ENCODE results near the gene CABLES1.
"Not testable (repeated sequence)": the region's sequence is repeated elsewhere in the genome, so short reads cannot be mapped to it uniquely, and the experiment has no call there.

CABLES1 gene

DNA sequence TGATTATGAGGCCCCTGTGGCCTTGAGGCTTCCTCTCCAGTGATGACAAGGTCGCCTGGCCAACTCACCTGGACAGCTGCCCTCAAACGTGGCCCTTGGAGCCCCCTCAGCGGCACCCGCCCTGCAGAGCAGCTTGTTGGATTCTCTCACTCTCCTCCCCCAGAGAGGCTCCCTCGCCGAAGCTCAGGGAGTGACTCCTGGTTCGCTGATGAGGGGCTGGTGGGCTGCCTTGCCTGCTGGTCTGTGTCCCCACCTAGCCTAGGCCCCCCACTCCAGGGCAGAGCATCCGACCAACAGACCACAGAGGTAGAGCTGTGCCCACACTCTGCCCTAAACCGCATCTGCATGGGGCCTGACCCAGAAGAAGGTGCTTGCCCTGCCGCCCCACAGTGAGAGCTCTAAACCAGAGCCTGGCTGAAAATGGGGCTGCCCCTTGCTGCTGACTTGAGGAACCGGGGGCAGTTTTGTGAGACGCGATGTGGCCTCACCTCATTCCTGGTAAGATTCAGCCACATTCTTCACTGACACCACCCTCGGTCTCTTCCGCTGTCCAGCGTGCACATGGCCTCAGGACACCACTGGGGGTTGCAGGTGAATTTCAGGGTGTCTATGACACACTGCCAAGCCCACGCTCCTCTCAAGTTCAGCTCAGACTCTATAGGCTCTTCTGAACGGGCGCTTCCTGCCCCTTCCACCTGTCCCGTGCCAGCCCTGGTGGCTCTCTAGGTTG, 131.6 kb downstream of the CABLES1 start:
- DNase-seq (ENCODE audit: low spot score), result no peak

DNA sequence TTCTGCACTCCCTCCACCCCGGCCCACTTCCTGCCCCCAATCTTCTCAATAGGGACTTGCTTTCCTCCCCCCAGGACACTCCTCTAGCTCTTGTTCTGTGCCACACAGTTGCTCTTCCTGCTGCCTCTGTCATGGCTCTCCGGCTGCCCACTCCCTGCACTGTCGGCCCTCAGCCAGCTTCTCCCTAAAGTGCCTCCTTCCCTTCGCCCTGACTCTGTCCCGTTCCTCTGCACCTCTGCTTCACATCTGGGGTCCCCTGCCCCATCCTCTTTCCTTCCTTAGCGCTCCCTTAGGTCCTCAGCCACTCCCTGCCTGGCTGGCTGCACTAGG, 132.1 kb downstream of the CABLES1 start:
- no peak for DNase-seq (ENCODE audit: low spot score)

DNA sequence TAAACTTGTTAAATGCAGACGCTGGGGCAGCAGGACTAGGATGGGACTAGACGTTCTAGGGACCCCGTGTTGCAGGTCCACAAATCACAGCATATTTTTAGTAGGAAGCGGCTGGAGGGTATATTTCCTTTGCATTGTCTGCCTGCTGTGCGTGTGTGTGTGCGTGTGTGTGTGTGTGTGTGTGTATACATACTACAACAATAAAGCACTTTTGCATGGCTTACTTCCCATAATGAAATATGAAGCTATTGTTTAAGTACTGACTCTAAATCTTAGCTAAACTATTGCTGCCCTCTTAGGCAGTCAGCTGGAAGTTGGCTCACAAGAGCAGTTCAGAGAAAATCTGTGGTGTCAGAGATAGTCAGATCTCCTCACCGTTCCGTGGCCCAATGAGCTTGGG, 133.4 kb downstream of the CABLES1 start:
- no peak for DNase-seq (ENCODE audit: low spot score)

DNA sequence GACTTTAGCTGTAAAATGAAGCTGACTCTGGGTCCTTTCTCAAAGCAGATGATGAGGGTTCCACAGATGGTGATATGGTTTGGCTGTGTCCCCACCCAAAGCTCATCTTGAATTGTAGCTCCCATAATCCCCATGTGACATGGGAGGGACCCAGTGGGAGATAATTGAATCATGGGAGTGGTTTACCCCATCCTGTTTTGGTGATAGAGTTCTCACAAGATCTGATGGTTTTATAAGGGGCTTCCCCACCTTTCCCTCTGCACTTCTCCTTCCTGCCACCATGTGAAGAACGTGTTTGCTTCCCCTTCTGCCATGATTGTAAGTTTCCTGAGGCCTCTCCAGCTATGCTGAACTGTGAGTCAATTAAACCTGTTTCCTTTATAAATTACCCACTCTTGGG, 133.8 kb downstream of the CABLES1 start:
- DNase-seq (ENCODE audit: low spot score), result not testable (repeated sequence)

DNA sequence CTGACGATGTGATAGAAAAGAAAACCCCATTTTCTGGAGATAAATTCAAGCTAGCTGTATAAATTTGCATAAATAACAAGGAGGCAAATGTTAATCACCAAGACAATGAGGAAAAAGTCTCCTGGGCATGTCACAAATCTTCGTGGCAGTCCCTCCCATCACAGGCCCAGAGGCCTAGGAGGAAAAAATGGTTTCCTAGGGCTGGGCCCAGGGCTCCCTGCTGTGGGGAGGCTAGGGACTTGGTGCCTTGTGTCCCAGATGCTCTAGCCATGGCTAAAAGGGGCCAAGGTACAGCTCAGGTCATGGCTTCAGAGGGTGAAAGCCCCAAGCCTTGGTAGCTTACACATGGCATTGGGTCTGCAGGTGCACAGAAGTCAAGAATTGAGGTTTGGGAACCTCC, 134.6 kb downstream of the CABLES1 start:
- no peak for DNase-seq (ENCODE audit: low spot score)

DNA sequence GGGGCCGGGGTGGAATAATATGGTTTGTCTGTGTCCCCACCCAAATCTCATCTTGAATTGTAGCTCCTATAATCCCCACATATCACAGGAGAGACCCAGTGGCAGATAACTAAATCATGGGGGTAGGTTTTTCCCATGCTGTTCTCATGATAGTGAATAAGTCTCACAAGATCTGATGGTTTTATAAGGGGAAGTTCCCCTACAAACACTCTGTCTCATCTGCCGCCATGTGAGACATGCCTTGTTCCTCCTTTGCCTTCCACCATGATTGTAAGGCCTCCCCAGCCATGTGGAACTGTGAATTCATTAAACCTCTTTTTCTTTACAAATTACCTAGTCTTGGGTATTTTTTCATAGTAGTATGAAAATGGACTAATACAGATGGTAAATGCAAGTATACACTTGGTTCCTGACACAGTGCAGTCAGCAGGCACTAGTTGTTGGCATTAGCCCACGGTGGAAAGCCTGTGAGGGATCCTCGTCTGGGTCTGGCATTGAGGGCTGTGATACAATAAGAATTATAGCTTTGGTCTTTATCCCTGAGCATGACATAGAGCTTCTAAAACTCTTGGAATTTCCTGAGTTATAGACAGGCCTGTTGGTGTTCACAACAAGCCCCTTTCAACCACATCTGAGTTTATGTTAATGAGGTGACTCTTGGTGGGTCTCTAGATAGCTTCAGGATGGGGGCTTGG, 135.8 kb downstream of the CABLES1 start:
- DNase-seq (ENCODE audit: low spot score), result no peak

DNA sequence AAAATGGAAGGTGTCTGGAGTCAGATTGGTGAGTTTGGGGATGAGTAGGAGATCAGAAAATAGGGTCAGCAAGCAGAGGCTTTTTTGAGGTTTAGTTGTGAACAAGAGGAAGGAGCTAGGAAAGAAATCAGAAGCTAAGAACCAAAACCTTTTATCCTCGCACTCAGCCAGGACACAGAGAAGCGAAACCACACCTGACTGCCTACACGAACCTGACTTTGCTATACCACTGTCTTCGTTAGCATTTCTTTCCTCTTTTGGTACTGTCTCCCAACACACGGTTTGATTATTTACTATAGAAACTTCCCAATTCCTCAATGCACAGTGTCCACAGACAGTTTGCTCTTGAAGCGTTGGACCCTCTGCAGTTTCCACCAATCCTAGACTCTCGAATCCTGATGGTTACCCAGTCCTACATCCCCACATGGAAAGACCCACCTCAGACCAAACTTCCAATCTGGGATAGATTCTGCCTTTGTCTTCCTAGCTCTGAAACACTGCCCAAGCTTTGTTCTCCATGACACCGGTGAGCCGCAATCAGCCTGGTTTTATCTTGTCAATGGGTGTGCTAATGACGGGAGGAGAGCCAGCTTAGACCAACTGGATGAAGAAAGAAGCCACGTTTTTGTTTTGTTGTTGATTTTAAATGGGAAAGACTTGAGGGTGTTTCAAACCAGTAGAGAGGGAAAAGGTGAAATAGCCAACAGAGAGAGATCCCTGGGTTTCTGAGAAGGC, 137.4 kb downstream of the CABLES1 start:
- no peak for DNase-seq (ENCODE audit: low spot score)

DNA sequence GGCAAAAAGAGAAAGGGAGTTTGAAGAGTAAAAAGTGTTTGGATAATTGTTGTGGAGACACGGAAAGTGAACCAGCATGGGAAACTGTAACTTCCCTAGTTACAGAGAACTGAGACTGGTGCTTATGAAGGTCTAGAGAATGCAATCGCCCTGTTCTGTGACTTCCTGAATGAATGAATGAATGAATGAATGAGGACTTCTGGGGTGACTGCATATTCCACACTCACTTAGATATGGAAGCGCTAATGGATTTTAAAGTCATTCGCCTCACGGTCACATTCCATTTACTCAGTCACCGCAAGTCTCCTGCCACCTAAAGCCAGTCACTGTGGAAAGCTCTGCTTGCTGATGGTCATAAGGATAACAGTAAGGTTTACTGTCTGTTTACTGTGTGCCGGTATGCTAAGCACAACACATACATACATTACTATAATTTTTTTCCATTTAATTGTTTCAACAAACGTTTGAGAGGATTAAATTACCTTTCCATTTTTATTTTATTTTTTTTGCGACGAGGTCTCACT, 138.2 kb downstream of the CABLES1 start:
- no peak for DNase-seq (ENCODE audit: low spot score)

DNA sequence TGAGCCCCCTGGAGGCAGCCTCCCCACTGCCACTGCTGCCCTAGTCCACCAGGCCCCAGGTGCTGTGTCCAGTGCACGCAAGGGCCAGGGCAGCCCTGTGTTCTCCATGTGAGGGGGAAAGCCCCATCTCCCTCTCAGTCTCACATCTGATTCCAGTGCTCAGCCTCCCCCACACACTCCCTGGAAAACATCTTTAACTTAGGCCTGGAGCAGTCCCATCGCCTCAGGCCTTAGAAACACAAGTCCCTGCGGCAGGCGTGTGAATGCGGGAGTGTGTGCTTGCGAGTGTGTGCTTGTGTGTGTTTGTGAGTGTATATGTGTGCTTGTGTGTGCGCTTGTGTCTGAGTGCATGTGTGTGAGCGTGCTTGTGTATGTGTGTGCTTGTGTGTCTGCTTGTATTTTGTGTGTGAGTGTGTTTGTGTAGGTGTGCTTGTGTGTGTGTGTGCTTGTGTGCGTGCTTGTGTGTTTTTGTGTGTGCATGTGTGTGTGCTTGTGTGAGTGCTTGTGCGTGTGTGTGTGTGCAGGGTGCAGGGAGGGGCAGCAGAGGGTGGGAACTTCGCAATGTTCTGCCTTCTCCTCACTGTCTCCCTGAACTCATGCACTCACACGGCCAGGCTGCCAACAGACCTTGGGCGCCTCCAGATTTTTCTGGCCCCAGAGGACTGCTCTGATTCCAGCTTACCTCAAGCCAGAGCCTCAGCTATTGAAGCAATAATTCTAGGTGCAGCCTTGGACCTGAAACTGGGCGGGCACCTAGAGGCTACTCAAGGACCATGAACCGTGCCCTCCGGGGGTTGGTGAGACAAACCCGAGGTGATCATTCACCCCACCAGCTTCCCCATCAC, 139.6 kb downstream of the CABLES1 start:
- DNase-seq (ENCODE audit: low spot score), result no peak

DNA sequence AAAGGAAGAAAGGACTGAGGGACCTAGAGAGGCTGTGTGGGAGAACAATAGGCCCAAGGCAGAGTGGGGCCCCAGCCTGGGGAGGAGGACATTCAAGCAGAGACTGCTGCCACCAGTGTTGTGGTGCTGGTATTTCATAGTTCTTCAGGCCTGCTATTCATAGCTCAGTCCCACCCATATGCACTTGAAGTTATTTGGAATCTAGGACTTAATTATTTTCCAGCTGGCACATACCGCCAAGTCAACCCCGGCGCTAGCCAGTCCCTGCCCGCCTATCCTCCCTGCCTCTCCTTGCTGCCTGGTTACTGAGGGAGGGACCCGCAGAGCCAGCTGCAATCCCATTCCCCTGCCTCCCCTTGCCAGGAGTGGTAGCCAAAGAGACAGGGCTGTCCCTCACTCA, 141.2 kb downstream of the CABLES1 start:
- no peak for DNase-seq (ENCODE audit: low spot score)

DNA sequence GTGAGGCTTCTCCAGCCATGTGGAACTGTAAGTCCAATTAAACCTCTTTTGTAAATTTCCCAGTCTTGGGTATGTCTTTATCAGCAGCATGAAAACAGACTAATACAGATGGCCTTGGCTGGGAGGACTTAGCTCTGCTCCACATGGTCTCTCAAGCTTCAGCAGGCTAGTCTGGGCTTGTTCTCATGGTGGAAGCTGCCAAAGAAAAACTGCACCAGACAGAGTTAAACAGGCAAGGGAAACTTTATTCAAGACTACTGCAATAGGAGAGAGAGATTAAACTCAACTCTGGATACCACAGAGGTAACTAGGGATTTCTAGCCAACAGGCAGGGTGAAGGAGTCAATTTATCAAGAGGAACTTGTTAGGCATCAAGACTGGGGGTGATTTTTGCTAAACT, 142.1 kb downstream of the CABLES1 start:
- no peak for DNase-seq (ENCODE audit: low spot score)

DNA sequence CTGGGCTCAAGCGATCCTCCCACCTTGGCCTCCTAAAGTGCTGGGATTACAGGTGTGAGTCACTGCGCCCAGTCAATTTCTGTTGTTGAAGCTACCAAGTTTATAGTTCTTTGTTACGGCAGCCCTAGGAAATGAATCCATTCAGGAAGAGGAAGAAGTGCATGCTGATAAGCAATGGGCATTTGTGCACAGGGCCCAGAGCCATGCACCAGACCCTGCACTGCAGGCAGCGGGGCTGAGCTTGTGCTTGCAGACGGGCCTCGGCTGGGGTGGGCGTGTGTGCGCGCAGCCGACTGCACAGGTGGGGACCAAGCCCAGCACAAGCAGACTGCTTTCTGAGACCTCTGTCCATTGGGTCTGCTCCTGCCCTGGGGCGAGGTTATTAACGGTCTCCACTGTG, 144.6 kb downstream of the CABLES1 start:
- DNase-seq (ENCODE audit: low spot score), result no peak

DNA sequence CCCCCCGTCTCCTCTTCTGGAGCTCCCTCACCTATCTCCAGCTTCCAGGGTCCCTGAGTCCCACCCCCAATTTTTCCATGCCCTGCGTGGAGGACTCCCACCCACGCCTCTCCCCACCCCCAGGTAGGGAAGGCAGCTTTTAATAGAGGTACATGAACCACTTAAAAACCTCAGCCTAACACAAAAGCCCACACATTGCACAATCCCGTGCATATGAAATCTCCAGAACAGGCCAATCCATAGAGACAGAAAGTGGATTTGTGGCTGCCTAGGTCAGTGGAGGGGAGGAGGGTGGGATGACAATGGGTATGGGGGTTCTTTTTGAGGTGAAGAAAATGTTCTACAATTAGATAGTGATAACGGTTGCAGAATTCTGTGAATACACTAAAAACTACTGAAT, 145.6 kb downstream of the CABLES1 start:
- no peak for DNase-seq (ENCODE audit: low spot score)

DNA sequence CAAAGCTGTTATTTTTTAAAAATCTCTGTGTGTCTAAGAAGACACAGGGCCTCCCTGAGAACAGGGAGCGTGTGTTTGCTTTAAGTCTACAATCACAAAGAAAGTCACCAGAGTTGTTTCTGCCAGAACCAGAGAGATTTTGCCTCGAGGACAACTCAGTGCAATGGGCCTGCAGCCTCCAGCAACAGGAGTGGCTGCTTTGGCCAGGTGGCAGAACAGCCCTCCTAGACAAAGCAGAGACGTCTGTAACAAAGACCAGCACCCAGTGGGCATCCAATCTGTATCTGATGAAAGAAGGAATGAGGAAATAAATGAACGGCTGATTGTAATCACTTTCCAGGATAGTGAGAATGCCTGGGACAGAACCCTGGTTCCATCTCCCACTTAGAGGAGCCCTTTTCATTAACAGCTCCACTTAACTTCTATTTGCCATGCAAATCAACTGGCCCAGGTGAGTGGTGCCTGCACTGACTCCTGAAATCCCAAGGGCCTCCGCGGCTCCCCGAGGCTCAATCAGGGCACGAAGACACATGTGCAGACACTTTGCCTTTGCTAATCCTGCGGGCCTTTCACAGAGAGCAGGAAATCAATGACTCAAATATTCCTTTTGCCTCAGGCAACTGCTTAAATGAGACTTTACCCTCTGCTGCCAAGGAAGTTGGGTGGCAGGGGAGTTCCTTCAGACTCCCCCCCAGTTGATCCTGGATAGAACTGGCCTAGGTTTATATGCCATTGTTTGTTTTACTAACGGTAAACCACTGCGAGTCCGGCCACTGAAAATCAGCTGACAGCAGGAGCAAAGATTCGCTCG, 146.5 kb downstream of the CABLES1 start:
- peak; percentile 7 for DNase-seq (ENCODE audit: low spot score)

DNA sequence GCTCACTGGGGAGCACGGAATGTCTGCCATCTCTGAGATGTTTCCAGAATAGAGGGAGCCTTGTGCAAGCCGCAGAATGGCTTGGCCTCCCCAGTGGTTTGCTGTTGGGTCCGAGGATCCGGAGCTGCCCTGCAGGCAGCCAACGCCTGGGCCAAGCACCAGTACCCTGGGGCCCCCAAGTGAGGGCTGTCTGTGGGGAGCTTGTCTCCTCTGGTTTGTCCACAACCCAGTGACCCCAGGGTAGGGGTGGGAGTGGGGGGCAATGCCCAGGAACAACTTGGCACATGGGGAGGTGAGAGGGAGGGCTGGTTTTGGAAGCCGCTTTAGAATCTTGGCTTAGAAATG, 147.1 kb downstream of the CABLES1 start:
- DNase-seq (ENCODE audit: low spot score), result no peak

DNA sequence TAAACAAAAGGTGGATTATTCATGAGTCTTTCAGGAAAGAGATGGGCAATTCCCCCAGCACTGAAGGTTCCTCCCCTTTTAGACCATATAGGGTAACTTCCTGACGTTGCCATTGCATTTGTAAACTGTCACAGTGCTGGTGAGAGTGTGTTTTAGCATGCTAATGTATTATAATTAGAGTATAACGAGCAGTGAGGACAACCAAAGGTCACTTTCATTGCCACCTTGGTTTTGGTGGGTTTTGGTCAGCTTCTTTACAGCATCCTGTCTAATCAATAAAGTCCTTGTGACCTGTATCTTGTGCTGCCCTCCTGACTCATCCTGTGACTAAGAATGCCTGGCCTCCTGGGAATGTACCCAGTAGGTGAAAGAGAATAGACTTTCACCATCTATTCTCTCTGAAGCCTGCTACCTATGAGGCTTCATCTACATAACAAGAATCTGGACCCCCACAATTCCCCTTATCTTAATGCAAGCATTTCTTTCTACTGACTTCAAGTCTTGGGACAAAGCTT, 148.7 kb downstream of the CABLES1 start:
- peak; percentile 54 for DNase-seq (ENCODE audit: low spot score)

DNA sequence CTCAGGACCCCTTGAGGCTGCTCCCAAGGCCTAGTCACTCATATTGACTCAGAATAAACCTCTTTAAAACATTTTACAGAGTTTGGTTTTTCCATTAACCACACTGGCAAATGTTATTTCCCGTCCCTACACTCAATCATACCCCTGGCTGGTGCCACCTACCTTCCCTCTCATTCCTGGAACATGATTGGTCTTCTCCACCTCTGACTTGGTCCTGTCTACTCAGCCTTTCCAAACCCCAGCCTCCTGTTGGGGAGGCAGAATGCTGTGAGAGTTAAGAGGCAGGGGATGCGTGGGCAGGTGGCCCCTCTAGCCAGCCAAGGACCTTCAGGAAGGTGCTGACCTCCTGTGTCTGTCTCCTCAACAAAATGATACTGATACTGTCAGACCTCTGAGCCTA, 149.3 kb downstream of the CABLES1 start:
- DNase-seq (ENCODE audit: low spot score), result no peak

DNA sequence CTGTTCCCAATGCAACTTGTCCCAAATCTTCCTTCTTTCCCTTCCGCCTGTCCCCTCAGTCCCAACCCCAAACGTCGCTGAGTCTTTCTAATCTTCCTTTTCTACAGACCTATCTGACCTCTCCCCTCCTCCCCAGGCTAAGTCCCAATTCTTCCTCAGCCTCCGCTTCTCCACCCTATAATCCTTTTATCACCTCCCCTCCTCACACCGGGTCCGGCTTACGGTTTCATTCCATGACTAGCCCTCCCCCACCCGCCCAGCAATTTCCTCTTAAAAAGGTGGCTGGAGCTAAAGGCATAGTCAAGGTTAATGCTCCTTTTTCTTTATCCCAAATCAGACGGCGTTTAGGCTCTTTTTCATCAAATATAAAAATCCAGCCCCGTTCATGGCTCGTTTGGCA, 150.3 kb downstream of the CABLES1 start:
- DNase-seq (ENCODE audit: low spot score), result not testable (repeated sequence)

DNA sequence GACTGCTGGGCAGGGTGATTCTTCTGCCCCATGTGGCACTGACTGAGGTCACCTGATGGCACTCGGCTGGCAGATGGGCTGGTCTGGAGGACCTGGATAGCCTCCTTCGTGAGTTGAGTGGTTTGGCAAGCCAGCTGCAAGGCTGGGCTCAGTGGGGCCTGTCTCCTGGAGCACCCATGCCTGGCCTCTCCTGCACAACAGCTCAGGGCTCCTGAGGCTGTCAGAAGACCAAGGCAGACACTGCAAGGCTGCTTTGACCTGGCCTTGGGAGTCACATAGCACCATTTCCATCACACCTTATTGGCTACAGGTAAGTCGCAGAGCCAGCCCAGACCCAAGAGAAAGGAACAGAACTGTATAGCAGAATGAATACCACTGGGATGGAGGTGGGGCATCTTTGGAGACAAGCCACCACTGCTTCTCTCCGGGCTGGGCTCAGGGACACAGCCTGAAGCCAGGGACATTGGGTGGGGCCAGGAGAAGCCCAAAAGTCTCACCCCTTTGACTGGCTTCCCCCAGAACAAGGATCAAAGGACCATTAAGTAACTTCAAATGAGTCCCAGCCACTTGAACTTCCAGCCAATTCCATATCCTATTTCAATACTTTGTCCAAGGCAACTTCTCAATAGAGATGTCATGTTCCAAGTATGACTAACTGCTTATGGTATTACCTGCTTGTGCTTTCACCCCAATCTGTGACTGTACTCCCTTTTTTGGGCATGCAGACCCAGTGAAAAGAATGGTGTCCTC, 156.3 kb downstream of the CABLES1 start:
- DNase-seq (ENCODE audit: low spot score), result no peak

DNA sequence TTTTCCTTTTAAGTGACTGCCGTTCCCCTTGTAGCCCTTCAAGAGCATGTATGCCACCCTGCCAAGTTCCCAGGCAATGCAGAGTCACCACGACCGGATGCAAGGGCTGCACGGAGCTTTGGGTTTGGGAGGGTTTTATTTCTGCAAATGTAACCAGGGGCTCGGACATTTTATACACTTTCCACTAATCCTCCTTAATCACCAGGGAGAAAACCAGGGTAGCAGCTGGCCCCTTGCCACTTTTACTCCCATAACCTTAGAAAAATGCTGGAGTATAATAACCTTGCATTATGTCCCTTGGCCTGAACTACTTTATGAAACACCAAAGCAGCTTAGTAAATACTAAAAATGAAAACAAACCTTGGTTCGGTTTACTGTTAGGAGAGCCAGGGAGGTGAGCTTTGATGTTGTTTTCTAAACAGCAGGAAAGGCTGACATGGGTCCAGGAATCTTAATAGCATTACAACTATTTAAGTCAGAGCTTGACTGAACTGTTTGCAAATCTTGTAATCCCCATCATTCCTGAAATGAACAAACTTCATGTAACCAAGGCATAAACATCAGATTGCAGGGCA, 165.0 kb downstream of the CABLES1 start:
- no peak for DNase-seq (ENCODE audit: low spot score)

Data from LoVo (cell line).